ENCODE results near the gene MICB. TPM values are rescaled to one million over a fixed set of nuclear protein-coding genes. Genes with fewer than 3 reads are reported as not detected.

The MICB gene
- total RNA-seq, 1 experiment from 2014 or later = 37.0 TPM

- H3K27ac Mint-ChIP-seq = no peak overlapping the region
Measured at GRCh38 chr6:31544676-31545075, 46.7 kb downstream of the MICB start.

GRCh38 chr6:31545291-31545690, 47.3 kb downstream of the MICB start:
- H3K36me3 Mint-ChIP-seq = peaks cover 24% of the 10 kb centered on the region
- DNase-seq (ENCODE audit: low spot score) (no peak), ATAC-seq (no peak)
- H3K4me1 Mint-ChIP-seq = peaks cover 25% of the 10 kb centered on the region
- no peak overlapping the region for H3K27ac Mint-ChIP-seq
- H3K27me3 Mint-ChIP-seq (ENCODE audit: low read depth) = no peaks in the 10 kb centered on the region
- H3K4me3 Mint-ChIP-seq = peak overlapping the region; percentile 82
- ChIA-PET POLR2A (no interaction called here), CTCF (interaction anchor here (1.3 to 7.2 kb wide), 2 partner anchors 50 to 52 kb away, joined by 5 to 319 read pairs; partner anchors contain the start of gene NCR3)
- H3K9me3 Mint-ChIP-seq = no peaks in the 10 kb centered on the region
- TF ChIP-seq ATF1 (CRISPR knock-in tag; IDR thresholded peaks at IDR 0.05) (no peak), ZSCAN18 (CRISPR knock-in tag; IDR thresholded peaks at IDR 0.05) (no peak), NR3C1 (CRISPR knock-in tag; conservative IDR thresholded peaks at IDR 0.05; ENCODE audit: low read depth) (no peak), NFATC4 (CRISPR knock-in tag; IDR thresholded peaks at IDR 0.05) (no peak), ELF4 (CRISPR knock-in tag; IDR thresholded peaks at IDR 0.05; ENCODE audit: low read depth) (no peak), ZNF219 (CRISPR knock-in tag; IDR thresholded peaks at IDR 0.05; ENCODE audit: borderline replicate concordance) (no peak), STAT6 (CRISPR knock-in tag; conservative IDR thresholded peaks at IDR 0.05; ENCODE audit: low read depth) (no peak), PRRX2 (CRISPR knock-in tag; IDR thresholded peaks at IDR 0.05) (no peak), GABPB1 (CRISPR knock-in tag; IDR thresholded peaks at IDR 0.05) (no peak), NFYB (CRISPR knock-in tag; conservative IDR thresholded peaks at IDR 0.05; ENCODE audit: low read depth) (no peak), TEAD4 (CRISPR knock-in tag; IDR thresholded peaks at IDR 0.05) (no peak), ZBTB21 (CRISPR knock-in tag; IDR thresholded peaks at IDR 0.05; ENCODE audit: borderline replicate concordance) (no peak)
- TF ChIP-seq, protein P1, sequence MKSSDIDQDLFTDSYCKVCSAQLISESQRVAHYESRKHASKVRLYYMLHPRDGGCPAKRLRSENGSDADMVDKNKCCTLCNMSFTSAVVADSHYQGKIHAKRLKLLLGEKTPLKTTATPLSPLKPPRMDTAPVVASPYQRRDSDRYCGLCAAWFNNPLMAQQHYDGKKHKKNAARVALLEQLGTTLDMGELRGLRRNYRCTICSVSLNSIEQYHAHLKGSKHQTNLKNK (CRISPR knock-in tag; IDR thresholded peaks at IDR 0.05) = no peak

More at GRCh38 chr6:31544676-31545075, 46.7 kb downstream of the MICB start:
- ChIA-PET POLR2A (no interaction called here), CTCF (interaction anchor here (4.8 to 7.2 kb wide), 2 partner anchors 53 to 54 kb away, joined by 23 to 319 read pairs; partner anchors contain the start of gene NCR3)
- no peak overlapping the region; the same call in 1 of the 2 replicates for H3K4me3 Mint-ChIP-seq
- H3K36me3 Mint-ChIP-seq = peaks cover 28% of the 10 kb centered on the region
- peaks cover 31% of the 10 kb centered on the region for H3K4me1 Mint-ChIP-seq
- no peaks in the 10 kb centered on the region for H3K27me3 Mint-ChIP-seq (ENCODE audit: low read depth)
- ATAC-seq (no peak), DNase-seq (ENCODE audit: low spot score) (no peak)
- H3K9me3 Mint-ChIP-seq = no peaks in the 10 kb centered on the region
- TF ChIP-seq, protein P2, sequence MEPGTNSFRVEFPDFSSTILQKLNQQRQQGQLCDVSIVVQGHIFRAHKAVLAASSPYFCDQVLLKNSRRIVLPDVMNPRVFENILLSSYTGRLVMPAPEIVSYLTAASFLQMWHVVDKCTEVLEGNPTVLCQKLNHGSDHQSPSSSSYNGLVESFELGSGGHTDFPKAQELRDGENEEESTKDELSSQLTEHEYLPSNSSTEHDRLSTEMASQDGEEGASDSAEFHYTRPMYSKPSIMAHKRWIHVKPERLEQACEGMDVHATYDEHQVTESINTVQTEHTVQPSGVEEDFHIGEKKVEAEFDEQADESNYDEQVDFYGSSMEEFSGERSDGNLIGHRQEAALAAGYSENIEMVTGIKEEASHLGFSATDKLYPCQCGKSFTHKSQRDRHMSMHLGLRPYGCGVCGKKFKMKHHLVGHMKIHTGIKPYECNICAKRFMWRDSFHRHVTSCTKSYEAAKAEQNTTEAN (CRISPR knock-in tag; IDR thresholded peaks at IDR 0.05) = no peak
- TF ChIP-seq GABPB1 (CRISPR knock-in tag; IDR thresholded peaks at IDR 0.05) (no peak), USF1 (CRISPR knock-in tag; IDR thresholded peaks at IDR 0.05) (no peak), EMX1 (CRISPR knock-in tag; IDR thresholded peaks at IDR 0.05) (no peak), NR3C1 (CRISPR knock-in tag; conservative IDR thresholded peaks at IDR 0.05; ENCODE audit: low read depth) (no peak), ZNF416 (CRISPR knock-in tag; IDR thresholded peaks at IDR 0.05) (no peak), NR2C2 (CRISPR knock-in tag; IDR thresholded peaks at IDR 0.05) (no peak), GRHL2 (CRISPR knock-in tag; IDR thresholded peaks at IDR 0.05; ENCODE audit: insufficient replicate concordance, severe bottlenecking) (no peak), USF2 (CRISPR knock-in tag; IDR thresholded peaks at IDR 0.05) (no peak), FOXP1 (CRISPR knock-in tag; IDR thresholded peaks at IDR 0.05; ENCODE audit: borderline replicate concordance) (no peak)
- TF ChIP-seq, protein P3, sequence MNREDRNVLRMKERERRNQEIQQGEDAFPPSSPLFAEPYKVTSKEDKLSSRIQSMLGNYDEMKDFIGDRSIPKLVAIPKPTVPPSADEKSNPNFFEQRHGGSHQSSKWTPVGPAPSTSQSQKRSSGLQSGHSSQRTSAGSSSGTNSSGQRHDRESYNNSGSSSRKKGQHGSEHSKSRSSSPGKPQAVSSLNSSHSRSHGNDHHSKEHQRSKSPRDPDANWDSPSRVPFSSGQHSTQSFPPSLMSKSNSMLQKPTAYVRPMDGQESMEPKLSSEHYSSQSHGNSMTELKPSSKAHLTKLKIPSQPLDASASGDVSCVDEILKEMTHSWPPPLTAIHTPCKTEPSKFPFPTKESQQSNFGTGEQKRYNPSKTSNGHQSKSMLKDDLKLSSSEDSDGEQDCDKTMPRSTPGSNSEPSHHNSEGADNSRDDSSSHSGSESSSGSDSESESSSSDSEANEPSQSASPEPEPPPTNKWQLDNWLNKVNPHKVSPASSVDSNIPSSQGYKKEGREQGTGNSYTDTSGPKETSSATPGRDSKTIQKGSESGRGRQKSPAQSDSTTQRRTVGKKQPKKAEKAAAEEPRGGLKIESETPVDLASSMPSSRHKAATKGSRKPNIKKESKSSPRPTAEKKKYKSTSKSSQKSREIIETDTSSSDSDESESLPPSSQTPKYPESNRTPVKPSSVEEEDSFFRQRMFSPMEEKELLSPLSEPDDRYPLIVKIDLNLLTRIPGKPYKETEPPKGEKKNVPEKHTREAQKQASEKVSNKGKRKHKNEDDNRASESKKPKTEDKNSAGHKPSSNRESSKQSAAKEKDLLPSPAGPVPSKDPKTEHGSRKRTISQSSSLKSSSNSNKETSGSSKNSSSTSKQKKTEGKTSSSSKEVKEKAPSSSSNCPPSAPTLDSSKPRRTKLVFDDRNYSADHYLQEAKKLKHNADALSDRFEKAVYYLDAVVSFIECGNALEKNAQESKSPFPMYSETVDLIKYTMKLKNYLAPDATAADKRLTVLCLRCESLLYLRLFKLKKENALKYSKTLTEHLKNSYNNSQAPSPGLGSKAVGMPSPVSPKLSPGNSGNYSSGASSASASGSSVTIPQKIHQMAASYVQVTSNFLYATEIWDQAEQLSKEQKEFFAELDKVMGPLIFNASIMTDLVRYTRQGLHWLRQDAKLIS (CRISPR knock-in tag; IDR thresholded peaks at IDR 0.05; ENCODE audit: borderline replicate concordance) = no peak
- TF ChIP-seq, protein P1 (CRISPR knock-in tag; IDR thresholded peaks at IDR 0.05) = no peak
